ENCODE results near the gene USP34. TPM values are rescaled to one million over a fixed set of nuclear protein-coding genes. Genes with fewer than 3 reads are reported as not detected.

Gene USP34
- total and polyA plus RNA-seq, 2 of the 4 experiments (the other 2 are of a cell fraction), result 34.7 to 128 TPM

GRCh38 chr2:61282104-61282590 is 188.7 kb downstream of the USP34 start:
- H4K5ac ChIP-seq (ENCODE audit: low read depth, low read length), result no peak overlapping the region
- no peak overlapping the region for H2AFZ ChIP-seq (replicated peaks; ENCODE audit: low read length, poor library complexity)
- H2AK5ac ChIP-seq (ENCODE audit: low read depth, low read length), result no peak overlapping the region
- no peaks in the 10 kb centered on the region for H3K27me3 ChIP-seq (ENCODE audit: control insufficient read depth, insufficient read depth, low read length)
- no peak overlapping the region for H3K9ac ChIP-seq (ENCODE audit: low read depth, low read length)
- H3K9me3 ChIP-seq (ENCODE audit: control insufficient read depth, insufficient read depth, low read length), result no peaks in the 10 kb centered on the region
- H3K18ac ChIP-seq (ENCODE audit: low read depth, low read length), result no peak overlapping the region
- no peak overlapping the region for H3K56ac ChIP-seq (ENCODE audit: extremely low read depth, insufficient read depth, low read length)
- dilution Hi-C loops (cut with HindIII; ENCODE audit: low sequenced_read_pairs, unreplicated experiment), result no loop called here
- DNase-seq (no peak), ATAC-seq (ENCODE audit: low read depth) (no peak)
- ChIA-PET CTCF (no interaction called here), POLR2A (ENCODE audit: unreplicated experiment) (no interaction called here)
- intact Hi-C loops (cut with micrococcal nuclease), result no loop called here
- no peak overlapping the region for H2BK120ac ChIP-seq (ENCODE audit: low read depth, low read length)
- H3K27ac ChIP-seq (ENCODE audit: insufficient read depth, low read length), result no peak overlapping the region
- TF ChIP-seq ELK1 (IDR thresholded peaks at IDR 0.05; ENCODE audit: borderline replicate concordance, low read depth, low read length) (no peak), NFE2L2 (IDR thresholded peaks at IDR 0.05; ENCODE audit: low read depth, low read length) (no peak), SMC3 (IDR thresholded peaks at IDR 0.05; ENCODE audit: low read depth, low read length) (no peak), CTCF (conservative IDR thresholded peaks at IDR 0.05; ENCODE audit: low read depth, low read length) (no peak), RFX5 (IDR thresholded peaks at IDR 0.05; ENCODE audit: low read depth, low read length) (no peak), MXI1 (IDR thresholded peaks at IDR 0.05; ENCODE audit: borderline replicate concordance, low read depth, low read length) (no peak), CEBPB (IDR thresholded peaks at IDR 0.05; ENCODE audit: low read depth, low read length) (no peak), MAZ (IDR thresholded peaks at IDR 0.05; ENCODE audit: borderline replicate concordance, low read depth, low read length) (no peak), CHD1 (IDR thresholded peaks at IDR 0.05; ENCODE audit: low read depth, low read length) (no peak), RAD21 (IDR thresholded peaks at IDR 0.05; ENCODE audit: low read length) (no peak), POLR2A (IDR thresholded peaks at IDR 0.05; ENCODE audit: low read depth, low read length) (no peak), FOS (IDR thresholded peaks at IDR 0.05; ENCODE audit: low read depth, low read length) (no peak), RCOR1 (IDR thresholded peaks at IDR 0.05; ENCODE audit: insufficient replicate concordance, low read length) (no peak), USF2 (IDR thresholded peaks at IDR 0.05; ENCODE audit: low read depth, low read length) (no peak), BHLHE40 (IDR thresholded peaks at IDR 0.05; ENCODE audit: low read depth, low read length) (no peak), MAFK (IDR thresholded peaks at IDR 0.05; ENCODE audit: low read depth, low read length) (no peak)
- no peak overlapping the region for H3K14ac ChIP-seq (replicated peaks; ENCODE audit: low read depth, low read length)
- H4K91ac ChIP-seq (ENCODE audit: insufficient read depth, low read depth, low read length), result no peak overlapping the region
- in situ Hi-C loops (cut with MboI; ENCODE audit: low sequenced_read_pairs), result no loop called here
- no peaks in the 10 kb centered on the region for H4K20me1 ChIP-seq (ENCODE audit: insufficient read depth, low read length)
- no peak overlapping the region for H2BK20ac ChIP-seq (ENCODE audit: low read depth, low read length)
- H3K4me2 ChIP-seq (ENCODE audit: low read depth, low read length), result no peak overlapping the region
- H3K9me1 ChIP-seq (ENCODE audit: insufficient read depth, low read length), result peaks cover 4% of the 10 kb centered on the region
- H3K4me3 ChIP-seq (ENCODE audit: insufficient read depth, low read depth, low read length), result no peak overlapping the region
- BruUV-seq (replicated peaks), result no TSS peak
- no peak overlapping the region for H2AK9ac ChIP-seq (replicated peaks; ENCODE audit: low read depth, low read length, poor library complexity)
- no peak overlapping the region for H2BK15ac ChIP-seq (ENCODE audit: low read depth, low read length)
- H3K4me1 ChIP-seq (ENCODE audit: control insufficient read depth, insufficient read depth, low read length), result no peaks in the 10 kb centered on the region
- 95% methylated on average over 3 of the region's 6 CpGs; no CpG with 5 or more reads in 1 of the 2 experiments for WGBS, 2 experiments (ENCODE audit: extremely low coverage in 2 of 2, insufficient read length in 1 of 2)
- H3K79me1 ChIP-seq (ENCODE audit: low read depth in 1 of 2, low read length in 2 of 2), result peaks cover 6 to 10% of the 10 kb centered on the region in 2 experiments
- no peak overlapping the region for H2BK5ac ChIP-seq (ENCODE audit: low read depth, low read length, poor library complexity, severe bottlenecking)
- H3K36me3 ChIP-seq (ENCODE audit: control insufficient read depth, insufficient read depth, low read length), result peaks cover 28% of the 10 kb centered on the region
- H4K8ac ChIP-seq (ENCODE audit: low read depth in 2 of 2, low read length in 2 of 2), result no peak overlapping the region
- no peak overlapping the region for H3K4ac ChIP-seq (ENCODE audit: low read depth, low read length)
- no peak overlapping the region for H3K23ac ChIP-seq (ENCODE audit: low read depth, low read length)

All from IMR-90 (cell line).